H1 (cell line): ENCODE results near the gene RSBN1. TPM values are rescaled to one million over a fixed set of nuclear protein-coding genes. Genes with fewer than 3 reads are reported as not detected.

ENCODE experiments used
- BCL11A ChIP-seq, 2 experiments: IDR thresholded peaks; one replicate each; pipeline ENCODE4 v1.6.1; 2011; ENCODE audit warnings: low read depth in 2 of 2, low read length in 2 of 2, mild to moderate bottlenecking in 2 of 2
- CHD7 ChIP-seq: fragments of 300-600 bp; sonication (generic); IDR thresholded peaks from 2 replicates; pipeline ENCODE4 v1.7.1; 2012; ENCODE audit warnings: low read length, moderate library complexity, mild to moderate bottlenecking, inconsistent platforms; ENCODE audit not compliant: insufficient replicate concordance
- EP300 ChIP-seq, 2 experiments: IDR thresholded peaks; 1 replicate in 1 of 2; 2 replicates in 1 of 2; pipeline ENCODE4 v1.6.1; 2011 to 2012; ENCODE audit warnings: low read depth in 2 of 2, low read length in 2 of 2, mild to moderate bottlenecking in 2 of 2, borderline replicate concordance in 1 of 2, inconsistent platforms in 1 of 2, moderate library complexity in 1 of 2
- JUND ChIP-seq: IDR thresholded peaks from 2 replicates; pipeline ENCODE4 v1.6.1; 2011; ENCODE audit warnings: mild to moderate bottlenecking, improper control_type of control experiment, low read length
- MAFK ChIP-seq: IDR thresholded peaks from 2 replicates; pipeline ENCODE4 v1.6.1; 2012; ENCODE audit warnings: low read depth, mild to moderate bottlenecking, improper control_type of control experiment, low read length
- RAD21 ChIP-seq, 2 experiments: IDR thresholded peaks in 1 of 2; conservative IDR thresholded peaks in 1 of 2; 2 replicates each; pipeline ENCODE4 v1.6.1; 2011; ENCODE audit warnings: low read depth in 2 of 2, low read length in 2 of 2, improper control_type of control experiment in 1 of 2, inconsistent platforms in 1 of 2, mild to moderate bottlenecking in 1 of 2, moderate library complexity in 1 of 2
- RNF2 ChIP-seq: fragments of 200-900, 300-1000 bp; sonication (generic); IDR thresholded peaks from 2 replicates; pipeline ENCODE4 v1.7.1; 2016; ENCODE audit warnings: borderline replicate concordance, low read depth, mild to moderate bottlenecking, antibody characterized with exemption, low read length; ENCODE audit not compliant: poor library complexity, severe bottlenecking; ENCODE audit errors: missing control alignments
- TAF7 ChIP-seq: optimal IDR thresholded peaks from 2 replicates; pipeline ENCODE3; 2011; ENCODE audit warnings: low read depth, mild to moderate bottlenecking, inconsistent platforms, low read length, moderate library complexity, borderline replicate concordance
- TEAD4 ChIP-seq: IDR thresholded peaks from 2 replicates; pipeline ENCODE4 v1.6.1; 2012; ENCODE audit warnings: low read depth, low read length, inconsistent platforms, mixed read lengths
- polyA plus RNA-seq, 7 experiments: library from polyadenylated mRNA; depleted of rRNA in 3 of 7; stranded (reverse) in 5 of 7; unstranded in 2 of 7; fragments of >200 nt in 5 of 7; fragments of 200-250 nt in 2 of 7; gene quantifications; 1 replicate in 5 of 7; 2 replicates in 1 of 7; 4 replicates in 1 of 7; pipeline versions ENCODE4 v1.2.1 to v1.2.3, GENCODE V29; 2011 to 2013; ENCODE audit warnings: missing spikeins in 2 of 7, mixed read lengths in 2 of 7
- total RNA-seq: library from RNA; stranded (reverse); fragmentation: NEBNext Ultra II Directional; extraction: Animal tissue kit (Norgen Biotek cat#: 25700); gene quantifications from 2 replicates; pipeline ENCODE4 v1.2.1, GENCODE V29; 2021

Gene RSBN1
- total and polyA plus RNA-seq, 2 of the 8 experiments (the other 6 are each of a cell fraction or from before 2014, with no cell fraction given), result 4.2 to 17.6 TPM

GRCh38 chr1:113780374-113781146 lies 31.7 kb downstream of the RSBN1 start (continued):
- no peak for TF ChIP-seq CHD7
- no peak for TF ChIP-seq TEAD4
- TF ChIP-seq JUND, result no peak
- no peak for TF ChIP-seq BCL11A (IDR thresholded peaks at IDR 0.05; ENCODE audit: low read depth in 2 of 2, low read length in 2 of 2)
- no peak for TF ChIP-seq RNF2
- TF ChIP-seq EP300 (IDR thresholded peaks at IDR 0.05; ENCODE audit: borderline replicate concordance in 1 of 2, low read depth in 2 of 2, low read length in 2 of 2), result no peak
- TF ChIP-seq RAD21 (IDR thresholded peaks at IDR 0.05 in 1 of 2, conservative IDR thresholded peaks at IDR 0.05 in 1 of 2; ENCODE audit: low read depth in 2 of 2, low read length in 2 of 2), result no peak
- no peak for TF ChIP-seq TAF7
- no peak for TF ChIP-seq MAFK
